Measurements from ENCODE around the gene CTNND2. TPM values are rescaled to one million over a fixed set of nuclear protein-coding genes. Genes with fewer than 3 reads are reported as not detected.

CTNND2 gene
- total and polyA plus RNA-seq, 4 donors = 0.30 to 2.2 (median 0.71) TPM

- no peak for ATAC-seq (ENCODE audit: insufficient read depth, low FRiP score)
- no peak for DNase-seq
- 71 to 95% methylated on average over 5 of the region's 5 CpGs for WGBS, 2 donors
- H3K4me1 ChIP-seq (ENCODE audit: control insufficient read depth in 5 of 5, insufficient read depth in 5 of 5, low read length in 5 of 5) = peaks cover 0 to 9% (median 0%) of the 10 kb centered on the region in 5 donors
- H3K27me3 ChIP-seq (ENCODE audit: control insufficient read depth in 3 of 3, insufficient read depth in 3 of 3, low read length in 2 of 3) = no peaks in the 10 kb centered on the region
- TF ChIP-seq, protein P1, sequence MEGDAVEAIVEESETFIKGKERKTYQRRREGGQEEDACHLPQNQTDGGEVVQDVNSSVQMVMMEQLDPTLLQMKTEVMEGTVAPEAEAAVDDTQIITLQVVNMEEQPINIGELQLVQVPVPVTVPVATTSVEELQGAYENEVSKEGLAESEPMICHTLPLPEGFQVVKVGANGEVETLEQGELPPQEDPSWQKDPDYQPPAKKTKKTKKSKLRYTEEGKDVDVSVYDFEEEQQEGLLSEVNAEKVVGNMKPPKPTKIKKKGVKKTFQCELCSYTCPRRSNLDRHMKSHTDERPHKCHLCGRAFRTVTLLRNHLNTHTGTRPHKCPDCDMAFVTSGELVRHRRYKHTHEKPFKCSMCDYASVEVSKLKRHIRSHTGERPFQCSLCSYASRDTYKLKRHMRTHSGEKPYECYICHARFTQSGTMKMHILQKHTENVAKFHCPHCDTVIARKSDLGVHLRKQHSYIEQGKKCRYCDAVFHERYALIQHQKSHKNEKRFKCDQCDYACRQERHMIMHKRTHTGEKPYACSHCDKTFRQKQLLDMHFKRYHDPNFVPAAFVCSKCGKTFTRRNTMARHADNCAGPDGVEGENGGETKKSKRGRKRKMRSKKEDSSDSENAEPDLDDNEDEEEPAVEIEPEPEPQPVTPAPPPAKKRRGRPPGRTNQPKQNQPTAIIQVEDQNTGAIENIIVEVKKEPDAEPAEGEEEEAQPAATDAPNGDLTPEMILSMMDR (IDR thresholded peaks at IDR 0.05; ENCODE audit: control extremely low read depth, extremely low read depth) = no peak
- H3K9me3 ChIP-seq (ENCODE audit: control insufficient read depth in 4 of 4, insufficient read depth in 3 of 4, low read length in 3 of 4) = peaks cover 0 to 3% (median 1%) of the 10 kb centered on the region in 4 donors
- H3K27ac ChIP-seq (ENCODE audit: low read depth in 1 of 2, low read length in 1 of 2) = no peak overlapping the region
- H3K9ac ChIP-seq (ENCODE audit: insufficient read depth in 1 of 2, low read length in 2 of 2) = no peak overlapping the region
- no peak overlapping the region for H3K4me3 ChIP-seq
- no peaks in the 10 kb centered on the region for H3K36me3 ChIP-seq (ENCODE audit: control insufficient read depth in 4 of 4, insufficient read depth in 4 of 4, low read length in 4 of 4)
Measured at GRCh38 chr5:11027660-11028059, 876.6 kb downstream of the CTNND2 start.

GRCh38 chr5:11026543-11026942, 877.7 kb downstream of the CTNND2 start:
- peaks cover 0 to 3% (median 1%) of the 10 kb centered on the region in 4 donors for H3K9me3 ChIP-seq (ENCODE audit: control insufficient read depth in 4 of 4, insufficient read depth in 3 of 4, low read length in 3 of 4)
- TF ChIP-seq, protein P1 (IDR thresholded peaks at IDR 0.05; ENCODE audit: control extremely low read depth, extremely low read depth) = no peak
- H3K36me3 ChIP-seq (ENCODE audit: control insufficient read depth in 4 of 4, insufficient read depth in 4 of 4, low read length in 4 of 4) = no peaks in the 10 kb centered on the region
- H3K4me3 ChIP-seq = no peak overlapping the region
- WGBS, 2 donors = 91% methylated on average over 2 of the region's 2 CpGs
- peaks cover 0 to 9% (median 0%) of the 10 kb centered on the region in 5 donors for H3K4me1 ChIP-seq (ENCODE audit: control insufficient read depth in 5 of 5, insufficient read depth in 5 of 5, low read length in 5 of 5)
- no peak overlapping the region for H3K27ac ChIP-seq (ENCODE audit: low read depth in 1 of 2, low read length in 1 of 2)
- H3K27me3 ChIP-seq (ENCODE audit: control insufficient read depth in 3 of 3, insufficient read depth in 3 of 3, low read length in 2 of 3) = no peaks in the 10 kb centered on the region
- ATAC-seq (ENCODE audit: insufficient read depth, low FRiP score) (no peak), DNase-seq (no peak)
- H3K9ac ChIP-seq (ENCODE audit: insufficient read depth in 1 of 2, low read length in 2 of 2) = no peak overlapping the region

DNA sequence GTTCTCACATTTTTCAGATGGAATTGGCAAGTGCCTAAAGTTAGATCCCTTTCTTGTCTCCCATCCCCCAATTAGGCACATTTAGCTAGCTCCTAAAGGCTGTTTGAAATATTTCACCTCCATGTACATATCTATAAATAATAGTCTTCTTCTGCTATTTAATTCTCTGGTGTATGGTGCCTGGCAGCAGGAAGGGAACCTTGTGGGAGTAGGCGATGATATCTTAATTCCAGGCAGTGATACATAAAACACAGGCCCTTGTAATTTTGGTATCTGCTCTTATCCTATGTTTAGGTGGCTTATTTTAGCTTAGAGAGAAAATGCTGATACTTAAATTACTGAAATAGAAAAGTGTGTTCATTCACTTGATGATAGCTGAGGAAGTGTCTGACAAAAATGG, 880.3 kb downstream of the CTNND2 start:
- Histone ChIP-seq H3K9ac (ENCODE audit: insufficient read depth in 1 of 2, low read length in 2 of 2) (no peak overlapping the region), H3K4me3 (no peak overlapping the region), H3K27me3 (ENCODE audit: control insufficient read depth in 3 of 3, insufficient read depth in 3 of 3, low read length in 2 of 3) (no peaks in the 10 kb centered on the region), H3K27ac (ENCODE audit: low read depth in 1 of 2, low read length in 1 of 2) (no peak overlapping the region), H3K9me3 (ENCODE audit: control insufficient read depth in 4 of 4, insufficient read depth in 3 of 4, low read length in 3 of 4) (no peaks in the 10 kb centered on the region), H3K4me1 (ENCODE audit: control insufficient read depth in 5 of 5, insufficient read depth in 5 of 5, low read length in 5 of 5) (peaks cover 0 to 9% (median 0%) of the 10 kb centered on the region in 5 donors), H3K36me3 (ENCODE audit: control insufficient read depth in 4 of 4, insufficient read depth in 4 of 4, low read length in 4 of 4) (no peaks in the 10 kb centered on the region)
- WGBS, 2 donors = 56 to 93% methylated on average over 1 of the region's 1 CpG
- ATAC-seq (ENCODE audit: insufficient read depth, low FRiP score) = no peak
- TF ChIP-seq, protein P1 (IDR thresholded peaks at IDR 0.05; ENCODE audit: control extremely low read depth, extremely low read depth) = no peak
- DNase-seq = no peak

- H3K27me3 ChIP-seq (ENCODE audit: control insufficient read depth in 3 of 3, insufficient read depth in 3 of 3, low read length in 2 of 3) = no peaks in the 10 kb centered on the region
- H3K9me3 ChIP-seq (ENCODE audit: control insufficient read depth in 4 of 4, insufficient read depth in 3 of 4, low read length in 3 of 4) = peaks cover 0 to 3% (median 0%) of the 10 kb centered on the region in 4 donors
- 76 to 78% methylated on average over 4 of the region's 4 CpGs for WGBS, 2 donors
- H3K36me3 ChIP-seq (ENCODE audit: control insufficient read depth in 4 of 4, insufficient read depth in 4 of 4, low read length in 4 of 4) = no peaks in the 10 kb centered on the region
- ATAC-seq (ENCODE audit: insufficient read depth, low FRiP score) (no peak), DNase-seq (no peak)
- H3K27ac ChIP-seq (ENCODE audit: low read depth in 1 of 2, low read length in 1 of 2) = no peak overlapping the region
- no peaks in the 10 kb centered on the region for H3K4me1 ChIP-seq (ENCODE audit: control insufficient read depth in 5 of 5, insufficient read depth in 5 of 5, low read length in 5 of 5)
- H3K4me3 ChIP-seq = no peak overlapping the region
- TF ChIP-seq, protein P1 (IDR thresholded peaks at IDR 0.05; ENCODE audit: control extremely low read depth, extremely low read depth) = no peak
- no peak overlapping the region for H3K9ac ChIP-seq (ENCODE audit: insufficient read depth in 1 of 2, low read length in 2 of 2)
Measured at GRCh38 chr5:11013793-11014192, 890.5 kb downstream of the CTNND2 start.
